Testis (tissue), 3 donors: ENCODE measurements around the gene SRRM1. TPM values are rescaled to one million over a fixed set of nuclear protein-coding genes. Genes with fewer than 3 reads are reported as not detected.

ENCODE experiments used
- DNase-seq: peaks from one replicate; pipeline ENCODE4 v3.0.0-alpha.2; 2019
- H3K27ac ChIP-seq, 2 donors: fragments of 200-600 bp; sonication (generic); one replicate each; pipeline ENCODE4 v1.5.1; 2019
- H3K27me3 ChIP-seq: fragments of 200-600 bp; sonication (generic); one replicate; pipeline ENCODE4 v1.5.1; 2019
- H3K36me3 ChIP-seq: fragments of 200-600 bp; sonication (generic); one replicate; pipeline ENCODE4 v1.5.1; 2017; ENCODE audit warnings: low read depth; ENCODE audit errors: missing control alignments
- H3K4me1 ChIP-seq: fragments of 200-600 bp; sonication (generic); one replicate; pipeline ENCODE4 v1.5.1; 2019
- H3K4me3 ChIP-seq, 2 donors: fragments of 200-600 bp; sonication (generic); one replicate each; pipeline ENCODE4 v1.5.1; 2017 to 2019
- H3K9me3 ChIP-seq: fragments of 200-600 bp; sonication (generic); one replicate; pipeline ENCODE4 v1.5.1; 2017
- CTCF ChIP-seq, 3 experiments: fragments of 450-650 bp in 2 of 3; fragments of 200-600 bp in 1 of 3; sonication (generic) in 1 of 3; IDR thresholded peaks; one replicate each; pipeline ENCODE4 v1.5.1; 2016 to 2019; ENCODE audit warnings: antibody characterized with exemption in 3 of 3, mild to moderate bottlenecking in 2 of 3, moderate library complexity in 1 of 3
- POLR2A ChIP-seq: fragments of 450-650 bp; IDR thresholded peaks from one replicate; pipeline ENCODE4 v1.6.1; 2017; ENCODE audit warnings: antibody characterized with exemption, mild to moderate bottlenecking, moderate library complexity
- WGBS, 2 donors: methylation state at CpG; one replicate each; pipeline ENCODE4 v1.1.5; 2018; 5-methylcytosine and 5-hydroxymethylcytosine counted together
- intact Hi-C: fragments of 100-400 bp; cut with DNase I; formaldehyde crosslinking; loops from one replicate; pipeline ENCODE4 v1.15.1; 2023; ENCODE audit warnings: low total_unique reads
- polyA plus RNA-seq: library from polyadenylated mRNA; stranded (reverse); fragments of 350-450 nt; fragmentation: Illumina TruSeq; extraction: RNeasy Lipid Tissue Mini Kit (QIAGEN cat#74804); gene quantifications from one replicate; pipeline ENCODE4 v1.2.3, GENCODE V29; 2014; ENCODE audit warnings: low read depth, low replicate concordance; ENCODE audit not compliant: insufficient read depth
- total RNA-seq, 2 donors: library from RNA; depleted of rRNA; stranded (reverse); fragments of >200 nt; gene quantifications; one replicate each; pipeline ENCODE4 v1.2.3, GENCODE V29; 2016

Gene SRRM1
- total and polyA plus RNA-seq, 3 donors from 2014 or later, result 91.0 to 235 (median 193) TPM

DNA sequence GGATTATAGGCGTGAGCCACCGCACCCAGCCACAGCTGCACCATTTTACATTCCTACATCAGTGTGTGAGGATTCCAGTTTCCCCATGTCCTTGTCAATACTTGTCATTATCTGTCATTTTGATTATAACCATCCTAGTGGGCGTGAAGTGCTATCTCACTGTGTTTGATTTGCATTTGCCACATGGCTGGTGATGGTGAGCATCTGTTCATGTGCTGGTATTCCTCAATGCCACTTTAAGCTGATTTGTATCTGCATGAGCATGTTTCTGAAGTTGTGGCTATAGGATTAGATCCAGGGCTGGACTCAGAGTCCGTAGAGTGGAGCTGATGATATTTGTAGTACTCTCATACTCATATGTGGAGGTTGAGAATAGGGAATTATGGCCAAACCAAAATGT lies 36.6 kb downstream of the SRRM1 start:
- no peaks in the 10 kb centered on the region for H3K9me3 ChIP-seq
- intact Hi-C loops, result no loop called here
- no peak for TF ChIP-seq CTCF (IDR thresholded peaks at IDR 0.05)
- TF ChIP-seq POLR2A, result no peak
- no peaks in the 10 kb centered on the region for H3K4me1 ChIP-seq
- no peak overlapping the region for H3K4me3 ChIP-seq
- H3K27me3 ChIP-seq, result no peaks in the 10 kb centered on the region
- H3K36me3 ChIP-seq, result no peaks in the 10 kb centered on the region
- H3K27ac ChIP-seq, result no peak overlapping the region
- WGBS, 2 donors, result 93 to 94% methylated on average over 4 of the region's 4 CpGs
- DNase-seq, result no peak

DNA sequence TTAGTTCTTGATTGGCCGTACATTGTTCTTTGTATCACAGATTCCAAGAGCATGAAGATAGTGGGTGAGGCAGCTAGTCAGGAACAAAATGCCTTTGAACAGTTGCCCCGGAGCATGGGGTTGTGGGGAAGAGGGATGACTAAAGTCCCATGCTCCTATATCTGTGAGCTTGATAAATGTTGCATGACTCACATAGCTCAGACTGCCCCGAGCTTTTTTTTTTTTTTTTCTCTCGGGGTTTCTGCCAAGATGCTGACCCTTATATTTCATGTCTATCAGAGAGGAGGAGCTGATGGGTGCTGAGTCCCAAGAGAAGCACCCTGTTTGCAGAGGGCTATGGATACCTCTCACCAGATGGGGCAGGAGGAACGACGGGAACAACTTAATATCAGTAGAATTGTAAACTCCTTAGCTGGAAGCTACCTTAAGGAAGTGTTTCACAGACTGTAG lies 40.6 kb downstream of the SRRM1 start:
- intact Hi-C loops, result no loop called here
- peak; percentile 41 for DNase-seq
- TF ChIP-seq POLR2A (no peak), CTCF (IDR thresholded peaks at IDR 0.05) (no peak)
- no peak overlapping the region for H3K27ac ChIP-seq
- WGBS, 2 donors, result 34 to 40% methylated on average over 6 of the region's 6 CpGs
- H3K27me3 ChIP-seq, result no peaks in the 10 kb centered on the region
- no peaks in the 10 kb centered on the region for H3K9me3 ChIP-seq
- H3K4me1 ChIP-seq, result no peaks in the 10 kb centered on the region
- H3K36me3 ChIP-seq, result no peaks in the 10 kb centered on the region
- no peak overlapping the region for H3K4me3 ChIP-seq

GRCh38 chr1:24688033-24688432 lies 44.9 kb downstream of the SRRM1 start:
- 80 to 95% methylated on average over 2 of the region's 2 CpGs for WGBS, 2 donors
- no peaks in the 10 kb centered on the region for H3K4me1 ChIP-seq
- H3K9me3 ChIP-seq, result no peaks in the 10 kb centered on the region
- H3K36me3 ChIP-seq, result no peaks in the 10 kb centered on the region
- H3K27ac ChIP-seq, result no peak overlapping the region
- intact Hi-C loops, result loop anchor here (2.0 kb wide), 1 partner anchor 141 kb away; no protein-coding TSS in a partner anchor
- DNase-seq, result no peak
- H3K27me3 ChIP-seq, result no peaks in the 10 kb centered on the region
- TF ChIP-seq POLR2A, result no peak
- no peak for TF ChIP-seq CTCF (IDR thresholded peaks at IDR 0.05)
- H3K4me3 ChIP-seq, result no peak overlapping the region

- no peaks in the 10 kb centered on the region for H3K4me1 ChIP-seq
- no peak overlapping the region for H3K27ac ChIP-seq
- no peaks in the 10 kb centered on the region for H3K9me3 ChIP-seq
- no peaks in the 10 kb centered on the region for H3K27me3 ChIP-seq
- TF ChIP-seq POLR2A, result no peak
- TF ChIP-seq CTCF (IDR thresholded peaks at IDR 0.05), result peak; percentile 53 to 70 (median 69)
- H3K4me3 ChIP-seq, result no peak overlapping the region
- intact Hi-C loops, result loop anchor here (2.0 kb wide), 1 partner anchor 140 kb away; no protein-coding TSS in a partner anchor
- 49 to 51% methylated on average over 13 of the region's 13 CpGs for WGBS, 2 donors
- H3K36me3 ChIP-seq, result no peaks in the 10 kb centered on the region
- DNase-seq, result peak; percentile 78
Measured at GRCh38 chr1:24688621-24689195, 45.6 kb downstream of the SRRM1 start.

DNA sequence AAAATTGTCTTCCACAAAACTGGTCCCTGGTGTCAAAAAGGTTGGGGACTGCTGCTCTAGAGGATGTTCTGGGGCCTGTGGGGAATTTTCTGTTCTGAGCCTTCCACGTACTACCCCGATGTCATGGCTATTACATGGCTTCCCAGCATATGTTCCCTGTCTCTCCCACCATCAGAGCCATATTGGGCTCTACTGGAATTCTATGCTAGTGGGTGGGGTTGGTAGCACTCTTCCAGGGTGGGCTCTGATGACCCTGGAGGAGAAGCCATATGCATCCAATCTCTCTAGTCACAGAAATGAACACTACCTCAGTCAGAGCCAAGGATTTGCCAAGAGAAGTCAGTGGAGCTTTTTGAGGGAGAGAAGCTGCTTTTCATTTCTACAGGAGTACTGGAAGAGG lies 47.9 kb downstream of the SRRM1 start:
- Histone ChIP-seq H3K9me3 (no peaks in the 10 kb centered on the region), H3K4me1 (peaks cover 11% of the 10 kb centered on the region), H3K4me3 (no peak overlapping the region), H3K36me3 (no peaks in the 10 kb centered on the region), H3K27me3 (no peaks in the 10 kb centered on the region), H3K27ac (no peak overlapping the region)
- TF ChIP-seq POLR2A (no peak), CTCF (IDR thresholded peaks at IDR 0.05) (no peak)
- 61 to 93% methylated on average over 2 of the region's 2 CpGs for whole genome bisulfite sequencing, 2 donors
- intact Hi-C loops, result no loop called here
- DNase-seq, result no peak
